ENCODE data around the gene HDGFL2.
"Not testable (repeated sequence)": the region's sequence is repeated elsewhere in the genome, so short reads cannot be mapped to it uniquely, and the experiment has no call there.

Gene HDGFL2

DNA sequence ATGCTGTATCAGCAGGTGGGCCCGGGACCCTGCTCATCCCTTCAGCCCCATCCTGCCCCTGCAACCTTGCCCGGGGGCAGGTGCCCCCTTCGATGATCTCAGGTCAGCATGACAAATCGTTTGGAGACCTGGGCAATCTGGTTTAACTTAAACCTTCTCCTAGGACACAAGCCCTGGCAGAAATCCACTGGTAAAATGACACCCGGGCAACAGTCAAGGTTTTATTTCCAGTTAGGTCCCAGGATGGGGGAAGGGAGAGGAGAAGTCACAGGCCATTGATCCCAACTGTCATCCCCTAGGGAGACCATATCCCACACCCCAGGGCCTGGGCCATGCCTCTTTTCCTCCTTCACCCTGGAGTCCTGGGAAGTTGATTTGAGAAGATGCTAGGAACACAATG, 64.7 kb downstream of the HDGFL2 start:
- no peak for DNase-seq

DNA sequence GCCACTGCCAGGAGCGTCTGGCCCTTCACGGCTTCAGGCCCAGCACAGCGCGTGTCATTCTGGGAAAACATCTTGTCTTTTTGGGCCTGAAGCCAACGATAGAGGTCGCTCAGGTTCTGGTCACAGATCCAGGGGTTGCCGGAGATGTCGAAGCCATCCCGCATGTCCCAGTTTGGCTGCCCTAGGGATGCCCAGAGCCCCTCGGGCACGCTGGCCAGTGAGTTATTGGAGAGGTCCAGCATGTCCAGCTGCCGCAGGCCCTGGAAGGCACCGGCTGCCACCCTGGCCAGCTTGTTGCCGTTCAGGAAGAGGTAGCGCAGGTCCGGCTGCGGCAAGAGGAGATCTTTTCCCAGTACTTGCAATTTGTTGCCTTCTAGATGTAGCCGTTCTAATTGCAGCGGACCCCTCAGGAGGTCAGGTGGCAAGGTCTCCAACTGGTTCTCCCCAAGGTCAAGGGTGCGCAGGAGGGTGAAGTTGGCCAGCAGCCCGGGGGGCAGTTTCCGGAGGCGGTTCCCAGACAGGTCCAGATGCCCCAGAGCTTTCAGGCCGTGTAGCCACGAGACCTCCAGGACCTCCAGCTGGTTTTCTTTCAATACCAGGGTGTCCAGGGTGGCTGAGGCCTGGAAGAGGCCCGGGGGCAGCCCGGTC, 66.0 kb downstream of the HDGFL2 start:
- no peak for DNase-seq

DNA sequence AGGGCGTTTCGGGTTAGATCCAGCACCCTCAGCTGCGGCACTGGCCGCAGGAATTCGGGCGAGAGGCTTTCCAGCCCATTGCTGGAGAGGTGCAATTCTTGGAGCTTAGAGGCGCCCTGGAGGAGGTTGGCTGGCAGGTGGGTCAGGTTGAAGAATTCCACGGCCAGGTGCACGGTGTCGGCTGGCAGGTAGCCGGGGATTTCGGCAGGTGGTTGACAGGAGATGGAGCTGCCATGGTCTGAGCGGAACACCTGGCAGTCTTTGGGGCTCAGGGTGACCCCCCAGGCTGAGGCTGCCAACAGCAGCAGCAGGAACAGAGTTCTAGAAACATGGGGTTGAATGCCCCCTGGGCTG, 66.5 kb downstream of the HDGFL2 start:
- no peak for DNase-seq

DNA sequence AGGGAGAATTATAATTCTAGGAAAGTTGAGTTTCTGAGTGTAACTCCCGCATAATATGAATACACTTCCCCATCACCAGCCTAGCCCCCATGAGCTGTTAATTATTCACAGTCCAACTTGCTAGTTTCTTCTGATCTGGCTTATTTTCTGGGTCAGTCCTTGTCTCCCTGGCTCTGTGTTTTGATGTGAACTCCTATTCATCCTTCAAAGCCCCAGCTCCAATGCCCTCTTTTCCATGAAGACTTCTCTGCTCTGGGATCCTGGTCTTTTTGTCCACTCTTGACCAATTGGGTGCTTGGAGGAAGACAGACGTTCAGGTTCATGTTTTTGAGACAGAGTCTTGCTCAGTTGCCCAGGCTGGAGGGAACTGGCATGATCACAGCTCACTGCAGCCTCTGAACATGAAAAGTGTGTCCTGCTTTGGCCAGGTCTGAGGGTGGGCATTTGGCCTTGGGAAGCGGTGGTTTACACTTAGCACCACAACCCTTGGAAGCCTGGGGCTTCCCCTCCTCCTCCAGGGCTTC, 67.1 kb downstream of the HDGFL2 start:
- no peak for DNase-seq

DNA sequence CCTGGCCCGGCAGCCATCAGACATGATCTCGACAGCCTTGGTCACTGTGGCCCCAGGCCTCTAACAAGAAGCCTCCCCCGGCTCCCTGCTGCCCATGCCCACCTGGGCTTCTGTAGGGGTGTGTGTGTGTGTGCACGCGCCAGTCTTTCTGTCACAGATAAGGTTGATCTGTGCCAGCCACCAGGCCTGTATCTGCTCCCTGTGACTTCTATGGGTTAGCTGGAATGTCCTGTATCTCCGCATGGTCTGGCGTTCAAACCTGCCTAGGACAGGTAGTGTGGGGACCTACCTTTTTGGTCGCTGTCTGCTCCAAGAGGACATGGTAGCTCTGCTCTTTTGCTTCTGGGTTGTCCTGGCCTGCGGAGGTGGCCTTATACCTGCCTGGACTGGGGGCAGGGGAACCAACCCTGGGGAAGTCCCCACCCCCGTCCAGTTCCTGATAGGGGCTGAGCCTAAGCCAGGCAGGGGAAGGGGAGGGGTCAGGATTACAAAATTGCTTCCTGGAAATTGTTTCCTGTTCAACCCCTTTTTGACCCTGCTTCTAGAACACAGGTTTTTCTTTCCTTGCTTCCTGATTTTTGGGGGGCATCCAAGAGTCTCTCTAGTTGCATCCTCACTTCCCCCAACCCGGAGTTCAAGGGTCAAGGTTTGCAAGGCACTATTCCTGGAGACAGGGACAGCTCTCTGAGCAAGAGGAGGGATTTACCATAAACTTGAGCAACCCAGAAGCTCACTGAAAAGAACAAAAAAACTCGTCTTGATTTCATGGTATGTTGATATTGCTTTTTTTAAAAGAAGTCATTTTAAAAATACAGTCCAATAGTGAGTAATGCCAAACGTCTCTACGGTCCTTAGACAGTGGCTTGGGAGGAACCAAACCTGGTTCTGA, 67.8 kb downstream of the HDGFL2 start, which contains the start of gene LRG1:
Gene LRG1, minus strand, starts transcription at position 344 of the 889 bp plus-strand sequence. Its CDS starts 23 bp downstream, at position 321.
- no peak for DNase-seq

DNA sequence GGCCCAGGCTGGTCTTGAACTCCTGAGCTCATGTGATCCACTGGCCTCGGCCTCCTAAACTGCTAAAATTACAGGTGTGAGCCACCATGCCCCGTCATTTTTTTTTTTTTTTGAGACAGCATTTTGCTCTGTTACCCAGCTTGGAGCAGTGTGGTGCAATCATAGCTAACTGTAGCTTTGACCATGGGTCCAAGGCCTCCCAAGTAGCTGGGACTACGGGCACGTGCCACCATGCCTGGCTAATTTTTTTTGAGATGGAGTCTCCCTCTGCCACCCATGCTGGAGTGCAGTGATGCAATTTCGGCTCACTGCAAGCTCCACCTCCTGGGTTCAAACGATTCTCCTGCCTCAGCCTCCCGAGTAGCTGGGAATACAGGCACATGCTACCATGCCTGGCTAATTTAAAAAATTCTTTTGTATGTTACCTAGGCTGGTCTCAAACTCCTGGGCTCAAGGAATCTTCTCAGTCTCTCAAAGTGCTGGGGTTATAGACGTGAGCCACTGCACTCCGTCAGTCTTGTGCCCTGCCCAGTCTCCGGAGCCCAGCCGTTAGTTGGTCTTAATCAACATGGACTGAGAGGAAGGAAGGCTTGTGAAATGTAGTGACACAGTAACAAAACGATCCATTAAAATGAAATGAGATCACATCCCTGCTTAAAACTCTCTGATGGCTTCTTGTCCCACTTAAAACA, 69.2 kb downstream of the HDGFL2 start:
- DNase-seq, result no peak

DNA sequence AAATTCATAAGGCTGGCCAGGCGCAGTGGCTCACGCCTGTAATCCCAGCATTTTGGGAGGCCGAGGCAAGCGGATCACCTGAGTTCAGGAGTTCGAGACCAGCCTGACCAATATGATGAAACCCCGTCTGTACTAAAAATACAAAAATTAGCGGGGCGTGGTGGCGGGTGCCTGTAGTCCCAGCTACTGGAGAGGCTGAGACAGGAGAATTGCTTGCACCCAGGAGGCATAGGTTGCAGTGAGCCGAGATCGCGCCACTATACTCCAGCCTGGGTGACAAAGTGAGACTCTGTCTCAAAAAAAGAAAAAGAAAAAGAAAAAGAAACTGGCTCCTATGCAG, 69.7 kb downstream of the HDGFL2 start:
- not testable (repeated sequence) for DNase-seq

DNA sequence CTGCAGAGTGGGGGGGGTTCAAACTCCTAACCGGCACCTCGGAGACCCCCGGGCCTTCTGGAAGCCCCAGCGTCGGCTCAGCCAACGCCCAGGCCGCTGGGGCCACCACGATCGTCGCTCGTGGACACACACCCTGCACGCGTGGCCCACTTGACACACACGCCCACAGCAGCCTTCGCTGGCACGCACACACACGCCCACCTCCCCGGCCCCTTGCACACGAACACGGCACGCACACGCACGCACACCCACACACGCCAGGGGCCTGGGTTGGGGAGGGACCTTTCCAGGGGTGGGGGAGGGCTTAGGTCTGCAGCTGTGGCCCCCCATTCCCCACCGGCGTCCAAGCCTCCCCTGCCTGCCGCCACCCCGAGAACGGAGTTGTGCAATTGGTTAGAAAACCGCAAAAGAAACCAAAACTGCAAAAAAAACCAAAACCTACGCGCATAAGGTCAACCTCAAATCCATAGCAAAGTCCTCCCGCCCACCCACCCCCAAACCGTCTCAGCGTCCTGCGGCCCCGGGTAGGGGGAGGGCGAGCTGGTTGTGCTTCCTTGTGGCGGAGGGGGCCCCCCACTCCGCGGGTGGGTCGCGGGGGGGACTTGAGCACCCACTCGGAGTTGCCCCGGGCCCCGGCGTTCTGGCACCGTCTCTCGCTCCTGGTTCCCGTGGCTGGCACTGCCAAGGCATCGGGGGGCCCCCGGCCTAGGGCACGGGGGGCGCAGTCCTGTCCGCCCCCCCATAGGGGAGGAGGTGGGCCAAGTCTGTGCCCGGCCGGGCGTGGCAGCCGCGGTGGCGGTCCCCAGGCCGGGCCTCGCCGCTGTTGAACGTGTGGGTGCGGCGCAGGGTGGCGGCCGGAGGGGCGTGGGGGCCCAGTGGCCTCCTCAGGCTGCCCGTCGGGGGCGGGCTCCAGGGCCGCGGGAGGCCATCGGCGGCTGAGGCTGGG, 71.1 kb downstream of the HDGFL2 start:
- DNase-seq, result no peak

DNA sequence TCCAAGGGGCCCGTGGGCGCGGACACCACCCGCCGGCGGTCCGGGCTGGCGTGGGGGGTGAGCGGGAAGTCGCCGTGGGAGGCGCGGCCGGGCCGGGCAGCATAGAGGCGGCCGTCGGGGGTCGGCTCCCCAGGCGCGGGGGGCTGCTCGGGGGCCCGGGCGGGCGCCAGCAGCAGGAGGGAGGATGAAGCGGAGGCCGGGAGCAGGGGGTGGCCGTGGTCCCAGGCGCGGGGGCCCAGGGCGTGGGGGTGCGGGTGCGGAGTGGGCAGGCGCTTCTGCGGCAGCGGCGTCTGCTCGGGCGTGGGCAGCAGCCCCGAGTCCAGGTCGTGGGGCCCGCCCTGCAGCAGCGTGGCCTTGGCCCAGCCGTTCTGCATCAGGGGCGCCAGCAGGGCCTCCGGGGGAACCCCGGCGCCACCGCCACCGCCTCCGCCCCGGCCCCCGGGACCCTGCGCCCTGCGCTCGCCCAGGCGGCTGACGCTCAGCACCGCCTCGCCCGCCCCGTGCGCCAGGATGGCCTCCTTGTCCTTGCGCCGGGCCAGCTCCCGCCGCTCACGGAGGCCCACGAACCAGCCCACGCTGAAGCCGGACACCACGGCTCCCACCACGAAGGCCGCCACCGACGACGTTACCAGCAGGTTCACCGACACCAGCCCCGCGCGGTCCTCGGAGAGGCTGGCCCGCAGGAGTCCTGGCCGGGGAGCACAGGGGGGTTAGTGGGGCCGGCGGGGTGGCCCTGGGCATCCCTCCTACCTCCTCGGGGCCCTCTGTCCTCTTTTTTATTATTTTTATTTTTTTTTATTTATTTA, 71.9 kb downstream of the HDGFL2 start:
- DNase-seq, result no peak

DNA sequence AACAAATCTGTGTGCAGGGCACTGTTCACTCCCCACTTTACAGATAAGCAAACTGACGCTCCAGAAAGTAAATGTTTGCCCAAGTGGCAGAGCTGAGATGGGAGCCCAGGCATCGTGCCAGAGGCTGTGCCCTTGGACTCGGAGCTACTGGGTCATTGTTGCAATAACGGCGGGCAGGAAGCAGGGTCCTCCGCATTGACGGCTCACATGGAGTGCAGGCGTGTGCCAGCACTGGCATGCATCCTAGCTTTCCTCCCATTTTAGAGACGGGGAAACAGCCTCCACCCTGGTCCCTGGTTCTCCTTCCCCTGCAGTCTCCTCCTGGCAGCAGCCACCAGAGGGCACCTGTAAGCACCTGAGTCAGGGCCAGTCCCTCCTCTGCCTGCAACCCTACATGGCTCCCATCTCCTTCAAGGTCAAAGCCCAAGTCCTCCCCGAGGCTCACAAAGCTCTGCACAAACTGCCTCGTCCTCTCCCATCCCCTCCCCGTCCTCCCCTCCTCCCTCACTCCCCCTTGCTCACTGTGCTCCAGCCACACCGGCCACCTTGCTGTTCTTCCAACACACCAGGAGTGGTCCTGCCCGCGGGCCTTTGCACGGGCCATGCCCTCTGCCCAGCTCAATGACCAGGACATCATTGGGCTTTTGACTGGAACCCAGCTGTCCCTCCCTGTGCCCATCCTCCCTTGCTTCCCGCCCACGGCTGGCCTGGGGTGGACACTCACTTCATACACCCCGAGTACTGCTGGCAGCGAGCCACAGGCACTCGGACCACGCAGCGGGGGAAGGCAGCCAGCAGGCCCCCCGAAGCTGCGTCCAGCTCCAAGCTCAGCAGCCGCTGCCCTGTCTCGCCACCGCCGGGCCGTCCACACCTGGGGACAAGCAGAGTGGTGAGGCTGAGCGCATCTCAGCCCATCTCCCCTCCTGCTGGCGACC, 75.5 kb downstream of the HDGFL2 start:
- DNase-seq, result no peak

DNA sequence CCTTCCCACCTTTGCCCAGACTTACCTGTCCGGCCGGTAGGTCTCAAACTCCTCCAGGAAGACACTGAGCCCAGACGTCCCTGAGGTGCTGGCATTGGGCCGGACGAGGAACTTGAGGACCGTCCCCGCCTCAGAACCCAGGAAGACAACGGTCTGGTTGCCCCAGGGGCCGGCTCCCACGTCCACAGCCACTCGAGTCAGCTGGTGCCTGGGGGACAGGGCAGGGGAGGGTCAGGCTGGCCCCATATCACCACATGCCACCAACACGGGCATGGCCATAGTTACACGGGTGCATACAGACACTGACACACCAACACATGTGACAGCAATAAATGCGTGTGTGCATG, 76.1 kb downstream of the HDGFL2 start:
- no peak for DNase-seq

DNA sequence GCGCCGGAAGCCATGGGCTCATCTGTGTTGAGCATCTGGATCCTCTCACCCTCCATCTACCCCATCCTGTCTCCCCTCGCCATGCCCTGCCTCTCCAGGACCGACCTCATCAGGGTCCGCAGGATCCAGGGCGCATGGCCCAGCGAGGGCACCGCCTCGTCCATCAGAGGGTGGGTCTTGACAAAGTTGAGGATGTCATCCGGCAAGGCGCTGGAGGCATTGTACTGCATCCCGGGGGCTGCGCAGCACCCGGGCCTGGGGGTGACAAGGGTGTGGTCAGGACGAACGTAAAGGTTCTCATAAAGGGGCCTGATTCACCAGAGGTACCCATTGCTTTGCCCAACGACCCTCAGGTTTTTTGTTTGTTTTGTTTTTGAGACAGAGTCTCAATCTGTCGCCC, 77.9 kb downstream of the HDGFL2 start:
- no peak for DNase-seq

DNA sequence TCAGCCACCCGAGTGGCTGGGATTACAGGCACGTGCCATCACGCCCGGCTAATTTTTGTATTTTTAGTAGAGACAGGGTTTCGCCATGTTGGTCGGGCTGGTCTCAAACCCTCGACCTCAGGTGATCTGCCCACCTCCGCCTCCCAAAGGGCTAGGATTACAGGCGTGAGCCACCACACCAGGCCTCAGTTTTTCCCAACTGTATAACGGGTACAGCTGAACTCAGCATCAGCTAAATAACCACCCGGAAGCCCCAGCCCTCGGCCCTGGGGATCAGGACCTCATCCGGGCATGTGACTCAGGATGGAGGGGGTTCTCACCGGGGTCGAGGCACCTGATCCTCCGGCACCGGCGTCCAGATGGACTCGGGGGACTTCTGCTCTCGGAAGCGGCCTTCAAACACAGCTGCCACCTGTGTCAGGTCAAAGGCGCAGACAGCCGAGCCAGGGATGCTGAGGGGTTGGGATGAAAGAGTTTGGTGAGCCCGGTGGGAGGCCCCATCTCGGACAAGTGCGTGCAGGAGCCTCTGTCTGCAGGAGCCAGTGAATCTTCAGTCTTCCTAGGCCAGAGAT, 78.5 kb downstream of the HDGFL2 start:
- DNase-seq, result no peak
